ENCODE measurements around the gene CRMP1. TPM values are rescaled to one million over a fixed set of nuclear protein-coding genes. Genes with fewer than 3 reads are reported as not detected.

The CRMP1 gene
- total RNA-seq: not detected in 2 replicates

DNA sequence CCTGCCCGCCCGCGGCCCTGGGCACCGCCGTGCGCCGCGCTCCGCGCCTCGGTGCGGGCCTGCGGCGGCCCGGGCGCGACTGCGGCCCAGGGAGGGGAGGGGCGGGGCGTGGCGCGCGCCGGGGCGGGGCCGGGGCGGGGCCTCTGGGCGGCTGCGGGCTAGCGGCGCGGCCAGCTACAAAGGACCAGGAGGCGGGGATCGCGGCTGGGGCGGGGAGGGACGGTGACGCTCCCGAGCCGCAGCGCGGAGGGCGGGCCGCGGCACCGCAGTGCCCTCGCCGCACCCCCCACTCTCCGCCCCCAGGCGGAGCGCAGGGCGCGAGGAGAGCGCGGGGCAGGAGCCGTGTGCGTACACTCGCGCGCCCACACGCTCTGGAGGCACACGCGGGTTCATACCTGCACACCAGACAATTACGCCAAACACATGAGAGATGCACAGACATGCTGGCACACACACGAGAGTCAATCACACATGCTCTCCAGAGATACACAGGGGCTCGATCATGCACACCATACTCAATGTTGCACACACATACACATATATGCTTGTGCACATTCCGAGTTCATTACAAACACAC lies at the start of gene CRMP1:
TSS of gene CRMP1 (minus strand) at position 83 of the 577 bp plus-strand sequence. CDS start 117 bp downstream, outside the sequence.

Other genes starting within 250 kb of the CRMP1 start
- gene EVC2, start 184.5 kb downstream of the CRMP1 start, total RNA-seq: 8.0 and 8.5 TPM in 2 replicates
- 11.7 and 23.0 TPM in 2 replicates for gene EVC, start 181.9 kb downstream of the CRMP1 start, total RNA-seq
- gene C4orf50, start 125.3 kb upstream of the CRMP1 start, total RNA-seq: not detected in 2 replicates

All from hair follicular keratinocyte (primary cell).